GM21526 (cell line): ENCODE results near the gene HNRNPC.
"Not testable (repeated sequence)": the region's sequence is repeated elsewhere in the genome, so short reads cannot be mapped to it uniquely, and the experiment has no call there.

Source experiments
- ATAC-seq: cut with Tn5 transposase; IDR thresholded peaks from one replicate; pipeline ENCODE4 v1.9.1; 2021; ENCODE audit warnings: moderate library complexity; ENCODE audit not compliant: unreplicated experiment, low FRiP score

Gene HNRNPC

GRCh38 chr14:21199611-21200560 lies 69.4 kb downstream of the HNRNPC start:
- ATAC-seq, result no peak

- ATAC-seq, result no peak
Measured at GRCh38 chr14:21197418-21198205, 71.6 kb downstream of the HNRNPC start.

- no peak for ATAC-seq
Measured at GRCh38 chr14:21194597-21194996, 74.6 kb downstream of the HNRNPC start.

- ATAC-seq, result no peak
Measured at GRCh38 chr14:21192875-21193535, 76.2 kb downstream of the HNRNPC start.

- ATAC-seq, result no peak
Measured at GRCh38 chr14:21192447-21192822, 76.8 kb downstream of the HNRNPC start.

- peak; percentile 78 for ATAC-seq
Measured at GRCh38 chr14:21191809-21192446, 77.3 kb downstream of the HNRNPC start.

GRCh38 chr14:21191261-21191808 lies 77.9 kb downstream of the HNRNPC start:
- ATAC-seq, result no peak

GRCh38 chr14:21185491-21185890 lies 83.8 kb downstream of the HNRNPC start:
- ATAC-seq, result no peak

GRCh38 chr14:21184254-21184653 lies 85.0 kb downstream of the HNRNPC start:
- no peak for ATAC-seq

GRCh38 chr14:21182166-21182565 lies 87.1 kb downstream of the HNRNPC start:
- no peak for ATAC-seq

- no peak for ATAC-seq
Measured at GRCh38 chr14:21171128-21171527, 98.1 kb downstream of the HNRNPC start.

- no peak for ATAC-seq
Measured at GRCh38 chr14:21169573-21169972, 99.7 kb downstream of the HNRNPC start.

- no peak for ATAC-seq
Measured at GRCh38 chr14:21168055-21168454, 101.2 kb downstream of the HNRNPC start.

GRCh38 chr14:21165670-21166069 lies 103.6 kb downstream of the HNRNPC start:
- ATAC-seq, result not testable (repeated sequence)

- not testable (repeated sequence) for ATAC-seq
Measured at GRCh38 chr14:21165002-21165605, 104.1 kb downstream of the HNRNPC start.

GRCh38 chr14:21163871-21164291 lies 105.4 kb downstream of the HNRNPC start:
- no peak for ATAC-seq

GRCh38 chr14:21162081-21162480 lies 107.2 kb downstream of the HNRNPC start:
- ATAC-seq, result no peak

GRCh38 chr14:21160061-21160610 lies 109.1 kb downstream of the HNRNPC start:
- no peak for ATAC-seq
